ENCODE measurements around the gene SNRPA1.

GRCh38 chr15:101326026-101326315, 30.9 kb upstream of the SNRPA1 start:
- TF ChIP-seq EP300 (IDR thresholded peaks at IDR 0.05; ENCODE audit: borderline replicate concordance): no peak
- no peak for TF ChIP-seq REST (IDR thresholded peaks at IDR 0.05; ENCODE audit: low read depth)
- TF ChIP-seq RAD21 (IDR thresholded peaks at IDR 0.05; ENCODE audit: low read depth): no peak
- no peak for TF ChIP-seq NFIC (IDR thresholded peaks at IDR 0.05)
- no peak for TF ChIP-seq TAF1 (IDR thresholded peaks at IDR 0.05; ENCODE audit: low read depth)
- no peak for TF ChIP-seq MAX (IDR thresholded peaks at IDR 0.05)
- no peak for TF ChIP-seq CEBPB (IDR thresholded peaks at IDR 0.05)

Data from Ishikawa (cell line).